Thoracic aorta (tissue), 2 donors: ENCODE data around the gene RECQL5. TPM values are rescaled to one million over a fixed set of nuclear protein-coding genes. Genes with fewer than 3 reads are reported as not detected.
A peak's percentile ranks its signal among the peaks of the same experiment; 100 is the strongest.

Source experiments
- ATAC-seq: fragments of 150-250 bp; one replicate; pipeline ENCODE4 v1.8.0; 2017; ENCODE audit warnings: low read depth; ENCODE audit not compliant: insufficient number of reproducible peaks, low FRiP score
- DNase-seq: peaks from one replicate; pipeline ENCODE4 v3.0.0-alpha.2; 2020; ENCODE audit warnings: low spot score
- H3K27ac ChIP-seq, 2 donors: fragments of 200-600 bp; sonication (generic); 1 replicate in 1 of 2; 2 replicates in 1 of 2; pipeline ENCODE4 v1.5.1; 2016; ENCODE audit warnings: mild to moderate bottlenecking in 2 of 2, moderate library complexity in 2 of 2
- H3K27me3 ChIP-seq: fragments of 200-600 bp; sonication (generic); replicated peaks from 2 replicates; pipeline ENCODE4 v1.6.0; 2016; ENCODE audit warnings: mild to moderate bottlenecking; ENCODE audit not compliant: insufficient read depth
- H3K36me3 ChIP-seq: fragments of 200-600 bp; sonication (generic); one replicate; pipeline ENCODE4 v1.5.1; 2016
- H3K4me1 ChIP-seq, 2 donors: fragments of 200-600 bp; sonication (generic); 1 replicate in 1 of 2; 2 replicates in 1 of 2; pipeline versions ENCODE4 v1.5.1 to v1.6.0; 2016; ENCODE audit warnings: low read depth in 2 of 2, mild to moderate bottlenecking in 1 of 2; ENCODE audit not compliant: control insufficient read depth in 1 of 2
- H3K4me3 ChIP-seq: fragments of 200-600 bp; sonication (generic); 2 replicates; pipeline ENCODE4 v1.5.1; 2016; ENCODE audit warnings: mild to moderate bottlenecking
- H3K9me3 ChIP-seq: fragments of 200-600 bp; sonication (generic); 2 replicates; pipeline ENCODE4 v1.5.1; 2016
- total RNA-seq, 2 donors: library from RNA; depleted of rRNA; stranded (reverse); fragments of >200 nt; gene quantifications; one replicate each; pipeline versions ENCODE4 v1.1.0 to v1.2.3, GENCODE V29; 2016
- TF ChIP-seq, protein P1 (sequence below): fragments of 200-600 bp; sonication (generic); IDR thresholded peaks from one replicate; pipeline ENCODE4 v1.5.1; 2019; ENCODE audit warnings: antibody characterized with exemption

Gene RECQL5
- total RNA-seq, 2 donors from 2014 or later, result 12.6 to 29.9 TPM

DNA sequence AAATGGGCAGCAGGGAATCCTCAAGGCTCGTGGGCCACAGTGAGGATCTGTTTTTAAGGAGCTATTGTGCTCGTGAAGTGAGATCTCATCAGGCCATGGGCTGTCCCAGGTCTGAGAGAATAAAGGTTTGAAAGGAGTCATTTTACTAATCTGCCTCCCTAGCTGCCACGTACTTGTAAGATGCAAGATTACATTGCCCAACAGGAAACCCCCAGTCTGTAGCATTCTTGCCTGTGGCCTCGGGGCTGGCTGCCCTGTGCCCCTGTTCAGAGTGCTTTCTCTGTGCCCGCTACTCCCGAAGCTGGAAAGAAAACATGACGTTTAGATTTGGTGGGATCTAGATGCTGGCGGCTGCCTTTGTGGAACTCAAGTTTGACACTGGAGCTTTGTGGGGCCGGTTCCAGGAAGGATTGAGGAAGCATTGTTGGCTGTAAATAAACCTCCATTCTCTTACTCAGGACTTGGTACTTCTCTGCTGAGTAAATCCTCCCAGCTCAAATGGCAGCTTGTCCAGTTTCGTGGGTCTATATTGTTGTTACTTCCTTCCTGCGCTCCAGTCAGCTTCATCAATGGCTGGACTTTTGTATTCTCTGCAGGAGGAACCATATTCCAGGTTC is 21.4 kb upstream of the RECQL5 start:
- Histone ChIP-seq H3K4me1 (peaks cover 3 to 15% of the 10 kb centered on the region in 2 donors), H3K4me3 (no peak overlapping the region), H3K36me3 (peaks cover 5% of the 10 kb centered on the region), H3K27me3 (no peaks in the 10 kb centered on the region), H3K27ac (peak overlapping the region; percentile 1 to 39), H3K9me3 (no peaks in the 10 kb centered on the region)
- ATAC-seq (no peak), DNase-seq (no peak)
- TF ChIP-seq, protein P1, sequence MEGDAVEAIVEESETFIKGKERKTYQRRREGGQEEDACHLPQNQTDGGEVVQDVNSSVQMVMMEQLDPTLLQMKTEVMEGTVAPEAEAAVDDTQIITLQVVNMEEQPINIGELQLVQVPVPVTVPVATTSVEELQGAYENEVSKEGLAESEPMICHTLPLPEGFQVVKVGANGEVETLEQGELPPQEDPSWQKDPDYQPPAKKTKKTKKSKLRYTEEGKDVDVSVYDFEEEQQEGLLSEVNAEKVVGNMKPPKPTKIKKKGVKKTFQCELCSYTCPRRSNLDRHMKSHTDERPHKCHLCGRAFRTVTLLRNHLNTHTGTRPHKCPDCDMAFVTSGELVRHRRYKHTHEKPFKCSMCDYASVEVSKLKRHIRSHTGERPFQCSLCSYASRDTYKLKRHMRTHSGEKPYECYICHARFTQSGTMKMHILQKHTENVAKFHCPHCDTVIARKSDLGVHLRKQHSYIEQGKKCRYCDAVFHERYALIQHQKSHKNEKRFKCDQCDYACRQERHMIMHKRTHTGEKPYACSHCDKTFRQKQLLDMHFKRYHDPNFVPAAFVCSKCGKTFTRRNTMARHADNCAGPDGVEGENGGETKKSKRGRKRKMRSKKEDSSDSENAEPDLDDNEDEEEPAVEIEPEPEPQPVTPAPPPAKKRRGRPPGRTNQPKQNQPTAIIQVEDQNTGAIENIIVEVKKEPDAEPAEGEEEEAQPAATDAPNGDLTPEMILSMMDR, result no peak

DNA sequence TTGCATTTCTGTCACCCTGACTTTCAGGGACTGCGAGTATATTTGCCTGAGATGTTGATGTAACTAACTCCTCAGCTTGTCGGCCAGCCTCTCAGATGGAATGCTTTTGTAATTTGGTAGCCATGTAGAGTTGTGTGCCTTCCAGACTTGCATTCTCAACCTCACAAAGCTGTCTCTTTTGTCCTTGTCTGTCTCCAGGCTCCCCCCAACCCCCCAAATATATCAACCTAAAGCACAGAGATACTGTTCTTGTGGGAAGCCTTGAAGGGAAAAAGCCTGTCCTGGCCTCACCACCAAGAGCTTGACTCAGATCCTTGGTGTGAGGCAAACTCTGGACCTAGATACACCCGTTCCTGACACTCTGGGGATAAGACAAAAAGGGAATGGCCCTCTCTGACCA is 18.5 kb upstream of the RECQL5 start:
- Histone ChIP-seq H3K4me3 (no peak overlapping the region), H3K4me1 (peaks cover 3 to 6% of the 10 kb centered on the region in 2 donors), H3K36me3 (peaks cover 2% of the 10 kb centered on the region), H3K27me3 (no peaks in the 10 kb centered on the region), H3K9me3 (no peaks in the 10 kb centered on the region), H3K27ac (no peak overlapping the region)
- TF ChIP-seq, protein P1, result no peak
- DNase-seq (no peak), ATAC-seq (no peak)

DNA sequence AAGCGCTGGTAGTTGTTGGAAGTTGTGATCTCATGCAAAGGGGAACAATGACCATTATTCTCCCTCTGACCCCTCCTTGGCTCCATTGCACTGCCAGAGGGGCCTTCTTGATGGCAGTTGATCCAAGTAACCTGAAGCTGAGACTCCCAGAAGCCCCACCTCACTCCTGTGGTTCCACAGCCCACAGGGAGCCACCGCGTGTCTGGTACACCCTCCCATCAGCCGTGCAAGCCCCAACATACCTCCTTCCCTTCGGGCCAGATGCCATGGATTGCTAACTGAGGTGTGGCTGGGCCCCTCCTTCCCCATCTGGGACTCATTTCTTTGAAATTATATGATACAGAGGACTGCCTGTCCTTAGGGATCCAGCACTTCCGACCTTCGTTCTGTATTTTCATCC is 18.0 kb upstream of the RECQL5 start:
- DNase-seq, result no peak
- Histone ChIP-seq H3K4me3 (no peak overlapping the region), H3K36me3 (peaks cover 7% of the 10 kb centered on the region), H3K4me1 (peaks cover 3 to 6% of the 10 kb centered on the region in 2 donors), H3K27ac (no peak overlapping the region), H3K27me3 (no peaks in the 10 kb centered on the region), H3K9me3 (no peaks in the 10 kb centered on the region)
- no peak for ATAC-seq
- TF ChIP-seq, protein P1, result no peak

DNA sequence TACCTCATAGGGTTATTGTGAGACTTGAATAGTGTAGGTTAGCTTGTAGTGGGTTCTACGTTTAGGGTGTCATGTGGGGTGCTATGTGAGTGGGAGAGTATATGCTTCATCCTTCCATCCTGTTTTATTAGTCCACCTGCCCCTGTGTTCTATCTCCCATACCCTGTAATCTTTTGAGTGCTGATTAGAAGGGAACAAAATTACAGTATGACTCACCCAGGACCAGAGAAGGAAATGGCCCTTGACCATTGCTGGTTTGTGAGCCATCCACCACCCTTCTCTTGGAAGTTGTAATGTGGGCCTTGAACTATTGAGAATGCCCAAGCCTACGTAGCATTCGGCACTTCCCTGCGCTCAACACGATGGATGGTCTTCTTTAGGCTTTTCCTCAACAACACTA is 17.3 kb upstream of the RECQL5 start:
- DNase-seq (no peak), ATAC-seq (no peak)
- H3K27me3 ChIP-seq, result no peaks in the 10 kb centered on the region
- H3K36me3 ChIP-seq, result peaks cover 9% of the 10 kb centered on the region
- no peak overlapping the region for H3K4me3 ChIP-seq
- peaks cover 2 to 6% of the 10 kb centered on the region in 2 donors for H3K4me1 ChIP-seq
- H3K27ac ChIP-seq, result no peak overlapping the region
- TF ChIP-seq, protein P1, result no peak
- no peaks in the 10 kb centered on the region for H3K9me3 ChIP-seq

DNA sequence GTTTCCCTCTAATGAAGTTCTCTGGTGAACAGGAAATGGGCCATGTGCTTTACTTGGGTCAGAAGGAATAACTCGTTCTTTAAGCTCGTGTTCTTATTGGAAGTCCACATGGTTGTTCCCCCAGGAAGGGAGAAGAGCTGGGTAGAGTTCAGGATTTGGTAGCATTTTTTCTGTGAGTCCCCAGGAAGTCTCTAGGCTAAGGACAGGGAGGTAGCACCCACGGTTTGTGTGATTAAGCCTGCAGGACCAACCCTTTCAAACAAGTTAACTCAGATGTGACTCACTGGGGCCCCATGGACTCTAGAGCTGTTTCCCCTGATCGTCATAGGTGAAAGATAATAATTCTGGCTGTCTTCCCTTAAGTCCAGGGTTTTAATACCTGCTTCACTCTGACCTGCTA is 16.6 kb upstream of the RECQL5 start:
- Histone ChIP-seq H3K27me3 (no peaks in the 10 kb centered on the region), H3K27ac (no peak overlapping the region), H3K4me3 (no peak overlapping the region), H3K4me1 (peaks cover 0 to 6% of the 10 kb centered on the region in 2 donors), H3K36me3 (peaks cover 11% of the 10 kb centered on the region), H3K9me3 (no peaks in the 10 kb centered on the region)
- ATAC-seq (no peak), DNase-seq (no peak)
- TF ChIP-seq, protein P1, result no peak
